HG02884 (cell line): ENCODE results near the gene HES3.

Experiments
- ATAC-seq: cut with Tn5 transposase; IDR thresholded peaks from one replicate; pipeline ENCODE4 v1.9.1; 2021; ENCODE audit warnings: mild to moderate bottlenecking, moderate library complexity; ENCODE audit not compliant: unreplicated experiment

HES3 gene, protein sequence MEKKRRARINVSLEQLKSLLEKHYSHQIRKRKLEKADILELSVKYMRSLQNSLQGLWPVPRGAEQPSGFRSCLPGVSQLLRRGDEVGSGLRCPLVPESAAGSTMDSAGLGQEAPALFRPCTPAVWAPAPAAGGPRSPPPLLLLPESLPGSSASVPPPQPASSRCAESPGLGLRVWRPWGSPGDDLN

DNA sequence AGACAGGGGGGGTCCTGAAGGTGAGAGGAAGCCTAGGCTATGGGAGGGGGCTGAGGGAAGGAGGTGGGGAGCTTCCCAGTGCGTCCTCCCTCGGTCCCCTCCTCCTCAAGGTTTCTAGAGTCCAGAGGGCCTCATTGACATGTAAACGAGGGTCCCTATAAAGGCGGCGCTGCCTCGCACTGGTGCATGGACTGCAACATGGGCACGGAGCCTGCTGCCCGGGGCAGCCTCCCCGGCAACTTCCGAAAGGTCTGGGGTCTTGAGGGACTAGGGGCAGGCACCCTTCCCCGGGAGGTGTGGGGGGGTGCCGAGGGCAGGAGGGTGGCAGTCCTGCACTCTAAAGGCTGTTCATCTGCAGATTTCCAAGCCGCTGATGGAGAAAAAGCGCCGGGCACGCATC lies at the start of gene HES3:
HES3 (plus strand) TSS at position 187 of the 400 bp plus-strand sequence; CDS start at position 374, 187 bp downstream.
- no peak for ATAC-seq

DNA sequence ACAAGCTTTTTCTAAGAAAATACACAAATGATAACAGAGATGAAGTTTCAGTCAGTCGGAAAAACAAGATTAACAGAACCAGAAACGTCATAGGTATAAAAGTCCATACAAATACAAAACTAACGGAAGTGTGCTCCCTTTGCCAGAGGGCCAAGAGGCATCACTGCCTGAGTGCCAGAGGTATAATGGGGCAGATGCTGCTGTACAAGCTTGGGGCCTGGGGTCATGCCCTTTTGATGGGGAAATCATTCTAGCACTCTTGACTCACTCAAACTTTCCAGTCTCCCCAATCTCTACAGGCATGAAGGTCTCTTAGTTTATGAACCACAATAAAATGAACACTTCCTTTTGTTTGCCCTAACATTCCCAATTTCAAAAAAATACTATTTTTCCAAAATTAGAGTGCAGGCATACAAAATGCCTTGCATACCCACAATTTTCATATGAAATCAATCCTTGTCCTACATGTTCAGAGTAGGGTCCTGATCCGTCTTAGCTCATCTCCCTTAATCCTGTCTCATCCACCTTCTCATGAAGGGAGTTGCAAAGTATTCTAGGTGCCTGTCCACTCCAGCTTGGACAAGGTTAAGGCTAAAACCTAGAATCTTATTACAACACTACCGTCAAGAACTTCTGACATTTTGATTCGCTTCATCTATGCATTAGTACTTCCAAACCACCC lies 46.1 kb upstream of the HES3 start:
- ATAC-seq: no peak

DNA sequence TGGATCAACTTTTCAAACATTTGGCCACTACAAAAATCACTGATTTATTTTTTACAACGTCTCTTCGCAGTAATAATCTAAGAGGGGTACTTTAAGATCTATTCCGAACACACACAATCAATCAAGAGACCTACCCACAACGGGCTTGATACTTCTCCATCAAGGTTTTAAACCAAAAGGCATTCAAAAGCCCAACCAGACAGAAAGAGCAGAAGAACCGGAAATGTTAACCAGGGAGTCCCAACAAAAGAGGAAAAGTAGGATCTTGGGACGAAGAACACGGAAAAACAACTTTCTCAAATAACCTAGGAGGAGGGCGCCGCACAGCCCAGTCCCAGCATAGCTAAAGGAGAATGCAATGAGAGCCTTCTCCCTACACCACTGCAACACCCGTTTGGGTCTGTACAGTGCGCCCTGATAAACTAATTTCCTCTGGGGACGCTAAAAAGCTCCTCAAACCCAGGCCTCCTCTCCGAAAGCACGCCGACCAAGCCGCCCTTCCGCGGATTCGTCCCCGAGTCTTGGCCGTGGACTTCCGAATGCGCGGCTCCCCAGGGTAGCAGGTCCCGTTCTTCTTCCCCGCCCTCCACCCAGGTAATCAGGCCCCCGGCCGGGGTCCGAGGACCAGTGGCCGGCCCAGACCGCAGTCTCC lies 45.2 kb upstream of the HES3 start:
- ATAC-seq: peak; percentile 22

DNA sequence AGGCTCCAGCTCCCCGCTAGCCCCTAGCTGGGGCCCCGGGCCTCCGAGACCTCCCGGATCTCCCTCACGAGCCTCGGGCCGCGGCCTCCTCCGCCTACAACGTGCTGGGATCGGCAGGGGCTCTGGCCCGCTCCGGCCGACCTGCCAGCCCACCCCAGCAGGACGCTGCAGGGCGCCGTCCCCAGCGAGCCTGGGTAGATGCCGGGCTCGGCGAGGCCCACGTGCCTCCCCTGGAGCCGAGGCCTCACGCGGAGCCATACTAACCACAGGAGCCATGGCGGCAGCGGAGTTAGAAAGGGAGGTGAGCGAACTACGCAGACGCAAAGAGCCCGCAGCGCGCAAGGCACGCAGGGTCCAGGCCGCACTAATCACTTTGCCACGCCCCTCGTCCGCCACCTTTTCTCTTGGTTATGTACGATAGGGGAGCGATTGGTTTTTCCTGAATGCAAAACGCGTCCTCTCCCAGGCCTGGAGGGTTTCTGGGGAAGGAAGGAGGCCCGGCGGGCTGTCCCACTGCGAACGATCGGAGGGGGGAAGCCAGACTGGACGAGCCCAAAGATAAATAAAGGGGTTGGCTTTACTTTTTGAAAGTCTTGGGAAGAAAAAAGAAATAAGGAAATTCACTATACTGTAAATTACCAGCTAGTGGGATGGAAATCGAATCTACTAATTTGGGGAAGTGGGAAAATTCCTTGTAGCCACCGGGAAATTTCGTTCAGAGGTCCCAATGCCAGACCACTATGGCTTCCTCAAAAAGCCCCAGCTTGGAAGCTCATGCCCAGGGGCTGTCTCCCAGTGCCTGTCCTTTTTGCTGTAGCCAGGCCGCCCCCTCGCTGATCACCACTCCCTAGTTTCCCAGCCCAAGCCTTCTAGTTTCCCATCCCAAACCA lies 44.4 kb upstream of the HES3 start, which contains the start of gene RPL22:
RPL22 (minus strand) TSS at position 298 of the 890 bp plus-strand sequence; CDS start at position 276, 22 bp downstream.
- ATAC-seq: peak; percentile 93

DNA sequence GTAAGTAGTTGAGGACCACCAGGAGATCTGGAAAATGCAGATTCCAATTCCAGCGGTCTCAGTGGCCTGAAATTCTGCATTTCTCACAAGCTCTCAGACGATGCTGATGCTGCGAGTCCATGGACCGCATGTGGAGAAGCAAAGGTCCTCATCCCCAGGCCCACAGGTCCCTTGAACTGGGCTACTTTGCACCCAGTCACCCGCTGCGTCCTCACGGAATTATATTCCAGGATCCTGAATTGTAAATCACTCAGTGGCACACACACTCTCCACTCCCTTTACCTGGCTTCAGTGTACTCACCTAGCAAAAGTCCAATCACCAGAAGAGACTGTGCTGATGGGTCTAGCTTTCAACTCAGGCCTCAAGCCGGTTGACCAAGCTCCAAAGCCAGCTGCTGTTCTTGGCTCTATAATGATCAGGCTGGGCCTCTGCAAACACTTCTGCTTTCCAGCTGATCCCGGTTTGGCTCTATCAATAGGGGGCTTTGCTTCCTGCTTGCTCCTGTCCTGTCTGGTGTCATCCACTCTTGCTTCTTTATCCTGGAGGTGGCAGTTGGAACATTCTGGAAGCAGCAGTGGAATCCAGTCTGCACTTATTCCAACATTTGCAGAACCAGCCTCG lies 43.7 kb upstream of the HES3 start:
- no peak for ATAC-seq

DNA sequence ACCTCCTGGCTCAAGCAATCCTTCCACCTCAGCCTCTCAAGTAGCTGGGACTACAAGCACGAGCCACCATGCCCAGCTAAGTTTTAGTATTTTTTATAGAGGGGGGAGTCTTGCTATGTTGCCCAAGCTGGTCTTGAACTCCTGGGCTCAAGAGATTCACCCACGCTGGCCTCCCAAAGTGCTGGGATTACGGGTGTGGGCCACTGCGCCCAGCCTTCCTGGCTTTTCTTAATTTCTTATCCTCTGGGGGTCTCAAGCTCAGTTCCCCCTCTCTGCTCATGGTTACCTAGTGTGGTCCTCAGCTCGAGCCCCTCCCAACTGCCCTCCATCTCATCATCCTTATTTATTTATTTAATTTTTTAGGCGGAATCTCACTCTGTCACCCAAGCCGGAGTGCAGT lies 41.7 kb upstream of the HES3 start:
- no peak for ATAC-seq

DNA sequence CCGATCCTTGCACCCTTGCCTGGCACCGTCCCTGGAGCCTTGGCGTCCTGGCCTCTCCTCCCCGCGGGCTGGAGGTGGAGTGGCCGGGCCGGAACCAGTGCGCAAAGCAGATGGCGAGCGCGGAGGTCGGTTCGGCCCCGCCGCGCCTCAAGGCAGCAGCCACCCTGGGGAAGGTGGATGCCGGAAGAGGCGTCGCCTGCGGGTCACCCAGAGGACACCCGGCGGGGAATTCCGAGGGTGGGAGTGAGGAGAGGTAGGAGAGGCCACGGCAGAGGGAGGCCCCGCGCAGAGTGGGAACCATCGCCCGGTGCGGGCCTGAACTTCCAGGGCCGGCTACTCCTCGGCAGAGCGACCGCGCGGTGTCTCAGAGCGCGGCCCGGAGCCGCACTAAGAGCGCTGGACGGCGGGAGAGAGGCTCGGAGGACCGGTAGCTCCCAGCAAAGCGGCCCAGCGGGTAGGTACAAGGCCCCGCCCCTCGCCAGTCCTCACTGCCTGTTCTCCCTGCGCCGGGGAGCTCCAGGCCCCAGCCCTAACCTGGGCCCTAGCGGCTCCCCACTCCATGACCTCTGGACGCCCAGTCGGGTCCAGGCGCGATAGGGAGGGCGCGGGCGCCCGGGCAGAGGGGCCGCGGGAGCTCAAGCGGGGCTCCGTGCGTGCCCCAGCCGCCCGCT lies 38.0 kb upstream of the HES3 start, which contains the start of gene RNF207:
RNF207 (plus strand) TSS at position 271 of the 671 bp plus-strand sequence. CDS start 417 bp downstream, outside the sequence.
- peak; percentile 61 for ATAC-seq

DNA sequence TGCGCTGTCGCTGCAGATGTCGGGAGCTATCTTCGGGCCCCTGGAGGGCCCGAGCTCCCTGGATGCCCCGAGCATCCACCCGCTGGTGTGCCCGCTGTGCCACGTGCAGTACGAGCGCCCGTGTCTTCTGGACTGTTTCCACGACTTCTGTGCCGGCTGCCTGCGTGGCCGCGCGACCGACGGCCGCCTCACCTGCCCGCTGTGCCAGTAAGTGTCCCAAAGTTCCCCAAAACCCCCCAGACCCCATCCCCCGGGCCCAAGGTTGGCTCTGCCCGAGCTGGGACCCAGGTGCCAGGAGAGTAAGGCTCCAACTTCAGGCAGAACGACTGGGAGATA lies 37.5 kb upstream of the HES3 start:
- ATAC-seq: no peak

DNA sequence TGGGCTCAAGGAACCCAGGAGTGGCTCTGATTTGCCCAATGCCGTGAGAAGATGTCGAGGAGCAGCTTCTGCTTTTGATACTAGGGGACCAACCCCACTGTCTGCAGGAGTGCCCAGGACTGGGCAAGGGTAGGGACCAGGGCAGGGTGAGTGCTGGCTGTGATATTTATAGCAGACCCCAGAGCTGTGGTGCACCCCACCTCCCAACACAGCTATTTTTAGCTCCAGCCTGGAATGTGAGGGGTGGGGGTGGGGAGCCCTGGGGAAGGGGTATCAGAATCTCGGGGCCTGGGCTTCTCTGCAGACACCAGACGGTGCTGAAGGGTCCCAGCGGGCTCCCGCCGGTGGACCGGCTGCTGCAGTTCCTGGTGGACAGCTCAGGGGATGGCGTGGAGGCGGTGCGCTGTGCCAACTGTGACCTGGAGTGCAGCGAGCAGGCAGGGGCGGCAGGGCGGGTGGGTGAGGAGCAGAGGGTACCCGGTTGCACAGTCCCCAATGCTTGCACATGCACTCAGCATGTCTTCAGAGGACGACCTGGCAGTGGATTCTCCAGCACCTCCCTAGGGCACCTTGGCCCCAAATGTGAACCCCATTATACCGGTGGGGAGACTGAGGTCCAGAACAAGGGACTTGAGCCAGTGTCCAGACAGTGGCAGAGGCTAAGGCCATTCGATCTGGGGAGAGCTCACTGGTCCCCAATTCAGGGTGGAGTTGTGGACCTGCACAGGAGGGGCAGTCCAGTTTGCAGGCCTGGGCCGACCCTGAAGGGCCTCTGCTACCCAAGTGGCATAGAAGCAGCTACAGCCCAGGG lies 36.7 kb upstream of the HES3 start:
- ATAC-seq: no peak

DNA sequence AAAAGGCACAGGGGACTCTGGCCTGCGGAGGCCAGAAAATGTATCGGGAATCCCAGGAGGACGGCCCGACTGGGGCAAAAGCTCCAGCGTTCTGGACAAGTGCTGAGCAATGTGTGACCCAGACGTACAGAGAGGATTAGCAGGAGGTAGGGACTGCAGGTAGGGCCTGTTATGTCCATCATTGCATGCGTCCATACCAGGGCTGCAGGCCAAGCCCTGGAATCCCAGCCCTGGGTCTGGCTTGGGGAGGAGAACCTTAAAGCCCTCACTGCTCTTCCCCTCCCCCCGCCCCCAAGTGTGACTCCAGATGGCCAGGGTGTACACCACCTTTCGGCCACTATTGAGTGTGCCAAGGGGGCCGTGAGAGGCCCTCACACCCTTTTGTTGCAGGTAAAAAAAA lies 36.1 kb upstream of the HES3 start:
- ATAC-seq: no peak

DNA sequence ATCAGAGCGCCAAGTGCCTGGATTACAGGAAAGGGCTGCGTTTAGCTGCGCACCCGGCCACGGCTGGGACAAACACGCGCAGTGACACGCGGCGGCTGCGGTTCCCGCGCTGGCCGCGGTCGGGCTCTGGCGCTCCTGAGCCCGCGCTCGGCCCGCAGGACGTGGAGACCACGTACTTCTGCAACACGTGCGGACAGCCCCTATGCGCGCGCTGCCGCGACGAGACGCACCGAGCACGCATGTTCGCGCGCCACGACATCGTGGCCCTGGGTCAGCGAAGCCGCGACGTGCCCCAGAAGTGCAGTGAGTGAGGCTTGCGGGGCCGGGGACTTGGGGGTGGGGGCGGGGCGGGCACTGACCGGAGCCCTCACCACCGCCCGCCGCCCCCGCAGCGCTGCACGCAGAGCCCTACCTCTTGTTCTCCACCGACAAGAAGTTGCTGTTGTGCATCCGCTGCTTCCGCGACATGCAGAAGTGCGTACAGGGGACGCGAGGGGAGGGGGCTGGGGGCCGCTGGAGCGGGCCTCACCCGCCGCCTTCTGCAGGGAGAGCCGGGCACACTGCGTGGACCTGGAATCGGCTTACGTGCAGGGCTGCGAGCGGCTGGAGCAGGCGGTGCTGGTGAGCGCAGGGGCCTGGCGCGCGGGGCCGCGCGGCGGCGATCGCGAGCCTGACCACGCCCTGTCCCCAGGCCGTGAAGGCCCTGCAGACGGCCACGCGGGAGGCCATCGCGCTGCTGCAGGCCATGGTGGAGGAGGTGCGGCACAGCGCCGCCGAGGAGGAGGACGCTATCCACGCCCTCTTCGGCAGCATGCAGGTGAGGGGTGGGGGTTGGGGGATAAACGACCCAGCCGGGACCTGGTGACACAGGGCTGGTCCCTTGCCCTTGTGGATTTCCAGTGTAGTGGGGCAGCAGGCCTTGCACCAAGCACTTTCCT lies 35.0 kb upstream of the HES3 start:
- ATAC-seq: no peak

DNA sequence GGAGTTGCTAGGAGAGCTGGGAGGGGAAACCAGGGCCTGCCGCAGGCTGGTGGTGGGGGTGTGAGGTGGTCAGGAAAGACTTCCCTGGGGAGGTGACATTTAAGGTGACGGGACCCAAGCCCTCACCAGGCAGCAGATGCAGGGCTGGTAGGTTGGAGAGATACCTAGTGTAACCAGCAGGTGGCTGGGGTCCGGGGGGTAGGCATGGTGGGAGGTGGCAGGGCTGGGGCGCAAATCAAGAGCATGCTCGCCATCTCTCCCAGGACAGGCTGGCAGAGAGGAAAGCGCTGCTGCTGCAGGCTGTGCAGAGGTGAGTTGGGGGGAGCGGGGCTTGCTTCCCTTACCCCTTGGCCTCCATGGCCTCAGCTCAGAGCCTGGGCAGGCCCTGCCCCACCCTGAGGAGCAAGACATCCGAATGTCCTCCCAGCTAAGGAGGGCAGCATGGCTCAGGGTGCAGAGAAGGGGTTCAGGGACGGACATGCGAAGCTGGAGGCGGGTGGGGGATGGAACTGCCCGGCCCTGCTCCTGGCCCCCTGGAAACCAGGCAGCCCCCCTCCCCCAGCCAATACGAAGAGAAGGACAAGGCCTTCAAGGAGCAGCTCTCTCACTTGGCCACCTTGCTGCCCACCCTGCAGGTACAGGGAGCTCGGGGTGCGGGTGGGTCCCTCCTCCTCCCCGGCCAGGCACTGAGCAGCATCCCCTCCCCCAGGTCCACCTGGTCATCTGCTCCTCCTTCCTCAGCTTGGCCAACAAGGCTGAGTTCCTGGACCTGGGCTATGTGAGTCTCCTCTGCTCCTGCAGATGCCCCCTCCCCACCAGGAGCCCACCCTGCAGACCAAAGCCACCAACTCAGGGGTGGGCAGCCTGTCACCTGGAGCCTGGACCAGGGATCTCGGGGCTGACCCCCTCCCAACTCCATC lies 34.1 kb upstream of the HES3 start:
- ATAC-seq: no peak

DNA sequence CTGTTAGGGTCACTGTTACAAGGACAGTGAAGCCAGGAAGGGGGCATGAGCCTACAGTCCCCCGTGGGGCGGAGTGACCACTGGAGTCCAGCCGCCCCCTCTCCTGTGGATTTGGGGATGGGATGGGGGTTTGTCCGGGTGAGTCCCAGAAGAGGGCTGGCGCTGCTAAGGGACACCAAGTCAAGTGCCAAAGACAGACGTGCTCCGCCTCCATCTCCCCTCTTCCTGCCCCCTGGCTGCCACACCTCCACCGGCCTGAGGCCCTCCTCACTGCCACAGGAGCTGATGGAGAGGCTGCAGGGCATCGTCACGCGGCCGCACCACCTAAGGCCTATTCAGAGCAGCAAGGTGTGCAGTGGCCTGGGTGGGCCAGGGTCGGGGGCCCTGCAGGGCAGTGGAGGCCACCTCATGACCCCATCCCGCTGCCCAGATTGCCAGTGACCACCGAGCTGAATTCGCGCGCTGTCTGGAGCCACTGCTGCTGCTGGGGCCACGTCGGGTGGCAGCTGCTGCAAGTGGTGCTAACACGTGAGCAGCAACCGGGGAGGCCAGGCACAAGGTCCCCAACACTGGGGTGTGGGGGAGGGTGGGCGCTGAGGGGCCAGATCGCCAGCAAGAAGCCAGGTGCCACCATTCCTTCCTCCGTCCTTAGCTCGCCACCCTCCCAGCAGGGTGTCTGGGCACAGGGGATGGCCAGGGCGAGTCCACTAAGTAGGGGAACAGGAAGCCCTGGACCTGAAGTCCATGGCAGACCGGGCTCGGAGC lies 33.2 kb upstream of the HES3 start:
- ATAC-seq: no peak

DNA sequence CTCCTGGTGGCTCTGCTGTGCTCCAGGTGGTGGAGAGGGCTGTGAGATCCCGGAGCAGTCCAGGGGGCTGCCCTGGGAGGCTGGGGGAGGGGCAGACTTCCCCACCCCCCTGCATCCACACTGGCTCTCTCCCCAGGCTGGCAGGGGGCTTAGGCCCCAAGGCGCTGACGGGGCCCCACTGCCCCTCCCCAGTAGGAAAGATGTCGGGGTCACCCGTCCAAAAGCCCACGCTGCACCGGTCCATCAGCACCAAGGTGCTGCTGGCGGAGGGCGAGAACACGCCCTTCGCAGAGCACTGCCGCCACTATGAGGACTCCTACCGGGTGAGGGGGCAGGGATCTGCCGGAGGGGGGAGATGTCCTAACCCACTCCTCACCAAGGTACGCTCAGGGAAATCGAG lies 32.2 kb upstream of the HES3 start:
- no peak for ATAC-seq

DNA sequence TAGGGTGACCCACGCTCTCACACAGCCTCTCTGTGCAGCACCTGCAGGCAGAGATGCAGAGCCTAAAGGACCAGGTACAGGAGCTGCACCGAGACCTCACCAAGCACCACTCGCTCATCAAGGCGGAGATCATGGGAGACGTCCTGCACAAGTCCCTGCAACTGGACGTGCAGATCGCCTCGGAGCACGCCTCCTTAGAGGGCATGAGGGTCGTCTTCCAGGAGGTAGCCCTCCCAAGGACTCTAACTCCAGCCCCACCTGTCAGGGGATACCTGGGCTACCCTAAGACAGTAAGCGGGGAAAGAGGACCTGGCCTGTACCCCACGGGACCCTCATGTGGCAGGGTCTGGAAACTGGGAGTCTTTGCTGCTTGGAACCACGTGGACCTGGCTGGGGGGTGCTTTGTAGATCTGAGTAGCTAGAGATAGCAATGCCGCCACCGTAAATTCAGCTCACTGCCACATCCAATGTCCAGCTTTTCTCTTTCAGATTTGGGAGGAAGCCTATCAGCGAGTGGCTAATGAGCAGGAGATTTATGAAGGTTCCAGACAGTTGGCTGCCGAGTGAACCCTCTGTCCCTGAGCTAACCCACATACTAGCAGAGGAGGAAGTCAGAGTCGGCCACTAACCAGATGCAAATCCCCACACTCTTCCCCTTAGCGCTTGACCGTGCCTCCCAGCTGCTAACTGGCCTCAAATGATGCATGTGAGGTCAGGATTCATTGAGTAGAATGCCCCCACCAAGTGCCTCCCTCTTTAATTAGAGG lies 31.6 kb upstream of the HES3 start:
- no peak for ATAC-seq
